HG03442 (cell line): ENCODE results near the gene PPP3CB.

Source experiments
- ATAC-seq: cut with Tn5 transposase; IDR thresholded peaks from one replicate; pipeline ENCODE4 v1.9.1; 2021; ENCODE audit warnings: mild to moderate bottlenecking, moderate library complexity; ENCODE audit not compliant: unreplicated experiment

PPP3CB gene

DNA sequence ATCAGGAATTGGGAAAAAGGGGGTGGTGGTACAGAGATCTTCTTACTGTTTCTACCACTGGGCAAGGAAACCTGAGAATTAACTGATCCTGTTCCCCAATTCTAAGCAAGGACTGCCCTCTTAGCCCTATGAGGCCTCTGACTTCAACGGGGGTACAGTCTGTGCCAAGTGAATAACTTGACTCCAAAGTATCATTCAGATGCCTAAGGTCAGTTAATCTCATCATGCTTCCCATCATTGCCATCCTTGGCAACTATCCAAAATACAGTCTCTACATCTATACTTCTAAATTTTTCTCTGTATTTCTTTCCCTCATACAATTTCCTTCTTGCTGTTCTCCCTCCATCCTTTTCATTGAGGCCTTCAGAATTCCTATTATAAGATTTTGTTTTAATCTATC, 10.5 kb downstream of the PPP3CB start:
- ATAC-seq: no peak

DNA sequence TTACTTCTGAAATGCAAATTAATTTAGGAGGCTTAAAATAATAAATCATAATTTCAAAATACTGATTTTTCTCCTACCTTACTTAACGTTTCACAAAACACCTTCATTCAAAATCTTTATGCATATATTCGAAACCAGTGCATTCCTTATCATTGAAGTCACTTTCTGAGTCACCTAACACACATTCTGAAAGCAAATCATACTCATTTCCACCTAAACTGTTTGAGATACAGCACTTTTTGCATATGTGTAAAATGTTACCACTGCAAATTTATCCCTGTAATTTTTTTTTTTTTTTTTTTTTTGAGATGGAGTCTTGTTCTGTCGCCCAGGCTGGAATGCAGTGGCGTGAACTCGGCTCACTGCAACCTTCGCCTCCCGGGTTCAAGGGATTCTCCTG, 15.7 kb downstream of the PPP3CB start:
- no peak for ATAC-seq

DNA sequence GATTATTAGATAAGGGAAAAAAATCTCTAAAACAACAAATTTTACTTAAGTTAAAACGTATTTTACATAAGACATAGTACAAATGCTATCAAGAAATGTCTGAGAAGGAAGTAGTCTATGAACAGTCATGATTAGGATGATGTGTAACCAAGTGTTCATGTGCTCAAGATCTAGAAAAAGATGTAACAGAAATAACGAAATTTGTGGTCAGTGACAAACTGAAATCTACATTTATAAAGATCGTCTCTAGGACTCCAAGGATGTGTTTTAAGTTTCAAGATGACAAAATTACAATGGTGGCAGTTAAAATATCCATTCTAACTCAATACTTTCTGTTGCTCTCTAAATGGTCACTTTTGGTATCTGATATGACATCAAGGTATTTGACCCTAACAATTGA, 17.2 kb downstream of the PPP3CB start:
- no peak for ATAC-seq

DNA sequence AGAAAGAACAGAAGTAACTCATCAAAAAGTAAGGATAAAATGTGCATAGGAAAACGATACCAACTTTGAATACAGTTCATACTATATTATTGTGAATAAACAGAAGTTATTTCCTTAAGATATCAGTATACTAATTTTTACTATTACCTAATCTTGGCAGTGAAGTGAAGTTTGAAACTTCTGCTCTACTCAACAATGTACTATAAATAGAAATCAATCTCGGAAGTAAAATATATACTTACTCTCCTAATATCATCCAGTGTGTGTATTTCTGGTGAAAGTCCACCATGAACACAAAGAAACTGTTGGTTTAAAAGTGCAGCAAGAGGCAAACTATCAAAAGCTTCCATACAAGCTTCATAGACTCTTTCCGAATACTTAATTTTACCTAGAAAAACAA, 24.6 kb downstream of the PPP3CB start:
- ATAC-seq: no peak

DNA sequence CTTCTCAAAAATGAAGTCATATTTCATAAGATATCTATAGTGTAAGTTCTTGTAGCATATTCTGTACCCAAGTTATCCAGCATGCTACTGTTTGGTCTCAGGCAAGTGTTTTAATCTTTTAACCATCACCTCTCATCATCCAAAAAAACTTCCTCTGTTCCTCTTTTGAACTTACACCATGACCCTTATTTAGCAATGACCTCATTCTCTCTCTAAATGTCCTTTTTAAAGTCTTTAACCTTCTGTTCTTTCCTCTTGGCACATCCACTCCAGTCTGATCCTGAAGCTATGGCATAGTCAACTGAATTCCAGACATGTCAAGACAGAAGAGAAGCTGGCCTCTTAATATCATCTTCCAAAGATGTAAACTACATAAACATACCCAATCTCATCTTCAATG, 26.2 kb downstream of the PPP3CB start:
- ATAC-seq: no peak

DNA sequence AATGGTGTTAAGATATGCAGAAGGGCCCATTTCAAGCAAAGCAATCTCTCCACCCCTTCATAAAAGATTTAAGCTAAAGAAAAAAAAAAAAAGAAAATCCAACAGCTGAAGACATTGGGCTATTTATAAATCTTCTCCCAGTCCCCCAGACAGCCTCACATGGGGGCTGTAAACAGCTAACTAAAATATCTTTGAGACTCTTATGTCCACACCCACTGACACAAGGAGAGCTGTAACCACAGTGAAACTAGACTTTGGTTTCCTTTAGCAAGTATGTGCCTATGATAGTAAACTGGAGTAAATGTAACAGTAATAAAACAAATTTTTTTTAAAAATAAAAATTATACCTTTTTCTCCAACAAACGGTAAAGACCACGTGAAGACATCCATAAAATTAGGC, 28.6 kb downstream of the PPP3CB start:
- ATAC-seq: no peak

DNA sequence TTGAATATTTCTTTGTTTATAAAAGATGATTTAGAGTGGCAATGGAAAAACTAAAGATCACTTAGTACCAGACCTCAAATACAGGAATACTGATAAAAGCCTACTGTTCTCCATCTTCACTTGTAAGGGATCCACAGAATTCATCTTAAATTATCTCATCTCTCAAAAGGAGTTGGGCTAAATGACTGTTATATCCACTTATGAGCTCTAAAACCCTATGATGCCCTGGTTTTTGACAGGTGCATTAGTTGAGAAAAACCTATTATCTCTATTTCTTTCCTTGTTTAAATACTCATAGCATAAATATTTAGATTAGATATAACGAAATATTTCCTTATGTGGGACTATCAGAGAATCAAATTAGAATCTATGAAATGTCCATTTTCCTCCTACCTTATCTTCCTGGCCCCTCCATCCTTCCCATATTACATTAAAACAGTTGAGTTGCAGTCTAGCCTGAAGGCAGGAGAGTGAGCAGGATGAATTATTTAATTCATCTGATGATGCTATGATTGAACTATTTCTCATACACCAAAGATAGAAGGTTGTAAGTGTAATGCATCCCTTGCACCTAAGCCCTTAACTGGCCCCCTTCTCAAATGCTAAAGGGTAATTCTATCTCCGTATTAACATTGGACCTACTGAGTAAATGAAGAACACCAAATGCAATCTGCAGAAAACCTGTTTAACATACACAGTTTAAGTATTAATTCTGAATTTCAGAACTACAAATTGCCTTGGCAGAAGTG, 29.7 kb downstream of the PPP3CB start:
- no peak for ATAC-seq

DNA sequence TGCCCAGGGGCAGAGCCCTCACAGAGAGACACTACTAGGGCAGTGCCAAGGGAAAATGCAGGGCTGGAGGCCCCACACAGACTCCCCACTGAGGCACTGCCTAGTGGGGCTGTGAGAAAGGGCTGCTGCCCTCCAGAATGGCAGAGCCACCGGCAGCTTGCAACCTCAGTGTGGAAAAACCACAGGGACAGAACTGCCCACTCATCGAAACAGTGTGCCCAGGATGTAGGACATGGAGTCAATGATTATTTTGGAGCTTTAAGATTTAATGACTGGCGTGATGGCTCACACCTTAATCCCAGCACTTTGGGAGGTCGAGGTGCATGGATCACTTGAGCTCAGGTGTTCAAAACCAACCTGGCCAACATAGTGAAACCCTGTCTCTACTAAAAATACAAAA, 34.9 kb downstream of the PPP3CB start:
- no peak for ATAC-seq

DNA sequence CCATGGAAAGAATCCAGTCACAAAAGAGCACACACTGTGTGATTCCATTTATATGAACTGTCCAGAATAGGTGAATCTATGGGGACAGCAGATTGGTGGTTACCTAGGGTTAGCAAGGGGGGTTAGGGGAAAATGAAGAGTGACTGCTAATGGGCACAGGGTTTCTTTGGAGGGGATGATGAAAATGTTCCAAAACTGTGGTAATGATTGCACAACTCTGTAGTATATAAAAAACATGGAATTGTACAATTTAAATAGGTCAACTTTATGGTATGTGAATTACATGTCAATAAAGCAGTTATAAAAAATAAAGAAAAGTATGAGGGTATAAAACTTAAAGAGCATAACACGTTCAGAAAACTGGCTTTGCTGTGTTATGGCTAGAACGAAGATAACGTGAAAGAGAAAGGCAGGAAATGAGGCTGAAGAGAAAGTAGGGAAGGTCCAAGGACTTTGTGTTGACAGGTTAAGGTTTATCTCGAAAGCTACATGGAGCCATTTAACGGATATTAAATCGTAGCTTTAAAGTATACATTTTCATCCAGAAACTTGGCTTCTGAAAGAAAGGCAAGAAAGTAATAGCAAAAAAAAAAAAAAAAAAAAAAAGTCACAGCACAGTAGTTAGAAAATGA, 36.0 kb downstream of the PPP3CB start:
- ATAC-seq: no peak

DNA sequence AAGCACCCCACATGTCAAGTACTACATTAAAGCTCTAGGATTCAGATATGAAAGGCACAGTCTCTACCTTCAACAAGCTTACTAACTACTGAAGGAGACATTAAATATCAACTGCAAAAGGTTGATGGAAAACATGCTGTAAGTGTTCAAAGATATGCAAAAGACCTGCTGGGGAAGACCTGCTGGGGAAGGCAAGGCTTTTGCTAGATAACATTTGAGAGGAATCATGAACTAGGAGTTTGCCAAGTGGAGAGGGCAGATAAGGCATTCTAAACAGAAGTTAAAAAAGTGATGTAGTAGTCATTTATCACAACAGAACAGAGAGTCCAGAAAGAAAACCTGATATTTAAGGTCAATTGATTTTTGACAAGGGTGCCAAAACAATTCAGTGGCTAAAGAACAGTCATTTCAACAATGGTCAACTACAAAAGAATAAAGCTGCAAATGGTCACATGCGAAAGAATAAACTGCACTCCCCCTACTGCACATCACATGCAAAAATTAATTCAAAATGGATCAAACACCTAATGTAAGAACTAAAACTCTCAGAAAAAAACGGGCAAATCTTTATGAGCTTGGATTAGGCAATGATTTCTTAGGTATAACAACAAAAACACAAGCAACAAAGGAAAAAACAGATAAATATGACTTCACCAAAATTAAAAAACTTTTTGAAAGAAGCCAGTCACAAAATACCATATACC, 39.5 kb downstream of the PPP3CB start:
- ATAC-seq: no peak

DNA sequence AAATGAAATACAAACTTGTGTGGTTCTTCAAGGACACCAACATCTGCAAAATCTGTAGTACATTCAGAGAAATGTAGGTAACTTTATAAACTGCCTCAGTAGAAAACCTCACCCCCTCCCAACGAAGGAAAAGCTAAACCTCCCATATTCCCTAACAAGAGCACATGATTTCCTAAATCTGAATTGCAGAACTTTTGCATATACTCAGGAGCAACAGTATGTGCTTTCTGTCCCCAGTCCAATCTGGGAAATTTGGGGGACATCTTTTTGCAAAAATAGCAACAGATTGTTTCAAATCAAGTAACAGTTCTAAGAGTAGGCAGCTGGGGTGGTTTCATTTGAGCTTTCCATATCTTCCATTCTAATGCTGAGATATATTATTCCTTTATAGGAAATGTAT, 46.7 kb downstream of the PPP3CB start:
- ATAC-seq: no peak

DNA sequence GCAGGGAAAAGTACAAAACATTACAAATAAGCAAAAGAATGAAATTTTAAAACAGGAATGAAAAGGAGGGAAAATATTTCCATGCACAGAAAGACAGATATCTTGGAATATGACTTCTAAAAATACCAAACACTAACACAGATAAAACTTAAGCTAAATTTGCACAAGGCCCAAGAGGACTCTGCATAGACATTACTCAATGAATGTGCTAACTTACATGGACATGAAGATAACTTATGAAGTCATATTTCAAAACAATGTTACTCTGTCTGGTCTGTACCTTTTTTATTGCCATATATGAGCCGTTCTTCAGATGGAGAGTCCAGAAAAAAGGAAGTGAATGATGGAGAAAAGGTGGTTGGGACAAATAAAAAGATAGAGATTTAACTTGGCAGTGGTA, 47.4 kb downstream of the PPP3CB start:
- no peak for ATAC-seq

DNA sequence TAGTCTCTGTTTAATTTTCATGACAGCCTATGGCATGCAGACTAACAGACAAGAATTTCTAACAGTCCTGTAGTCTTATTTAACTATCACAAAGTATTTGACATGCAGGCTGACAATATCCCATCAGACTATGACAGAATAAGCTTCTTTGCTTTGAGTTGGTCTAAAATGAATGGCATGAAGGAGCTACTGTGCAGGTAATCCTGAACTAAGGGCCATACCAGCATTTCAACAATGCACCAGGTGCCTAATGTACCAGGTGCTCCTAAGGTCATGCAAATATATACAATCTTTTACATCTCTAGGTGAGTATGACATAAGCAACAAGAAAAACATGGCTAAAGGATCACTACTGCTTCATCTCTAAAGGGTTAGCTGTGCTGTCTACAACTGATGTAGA, 48.9 kb downstream of the PPP3CB start:
- no peak for ATAC-seq

DNA sequence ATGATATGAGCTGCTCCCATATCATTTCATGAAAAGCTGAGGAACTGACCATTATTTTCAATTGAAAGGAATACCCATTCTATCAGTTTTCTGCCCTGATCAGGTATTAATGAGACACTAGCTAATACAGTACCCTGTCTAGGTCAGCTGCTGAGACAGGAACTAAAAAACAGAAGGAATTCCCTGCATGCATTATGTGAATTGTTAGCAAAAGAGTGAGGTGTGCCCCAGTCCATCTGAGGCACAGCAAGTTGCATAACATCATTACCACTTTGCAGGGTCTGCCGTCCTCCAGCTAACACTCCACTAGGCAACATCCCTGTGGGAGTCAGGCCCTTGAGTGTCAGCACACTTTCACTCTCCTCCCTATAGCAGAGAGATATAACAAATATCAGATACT, 51.4 kb downstream of the PPP3CB start:
- ATAC-seq: no peak

DNA sequence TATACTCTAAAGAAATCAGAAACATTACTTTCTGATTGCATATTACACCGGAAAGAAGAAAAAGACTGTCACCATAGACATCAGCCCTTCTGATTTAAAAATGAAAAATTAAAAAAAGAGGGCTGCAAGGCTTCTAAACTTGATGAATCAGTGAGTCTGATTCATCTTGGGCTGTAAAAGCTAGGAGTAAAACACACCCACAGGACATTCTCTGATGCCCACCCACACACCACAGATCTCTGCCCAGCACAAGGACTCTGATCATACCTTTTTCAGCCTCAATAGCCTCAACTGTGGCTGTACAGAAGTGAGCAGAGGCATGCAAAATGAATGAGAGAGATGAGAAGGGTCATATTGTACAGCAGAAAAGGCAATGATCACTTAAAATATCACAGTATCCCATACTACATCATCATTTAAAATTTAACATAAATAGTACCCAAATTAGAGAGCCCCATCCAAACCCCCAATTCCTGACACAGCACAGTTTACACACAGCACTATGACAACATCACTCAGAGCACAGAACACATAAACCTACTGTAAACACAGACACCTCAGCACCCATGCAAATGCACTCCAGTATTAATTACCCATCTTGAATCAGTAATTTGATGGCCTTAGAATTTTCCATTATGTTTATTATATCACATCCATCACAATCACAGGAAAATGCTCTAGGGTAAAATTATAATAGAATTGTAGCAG, 56.1 kb downstream of the PPP3CB start:
- ATAC-seq: no peak

DNA sequence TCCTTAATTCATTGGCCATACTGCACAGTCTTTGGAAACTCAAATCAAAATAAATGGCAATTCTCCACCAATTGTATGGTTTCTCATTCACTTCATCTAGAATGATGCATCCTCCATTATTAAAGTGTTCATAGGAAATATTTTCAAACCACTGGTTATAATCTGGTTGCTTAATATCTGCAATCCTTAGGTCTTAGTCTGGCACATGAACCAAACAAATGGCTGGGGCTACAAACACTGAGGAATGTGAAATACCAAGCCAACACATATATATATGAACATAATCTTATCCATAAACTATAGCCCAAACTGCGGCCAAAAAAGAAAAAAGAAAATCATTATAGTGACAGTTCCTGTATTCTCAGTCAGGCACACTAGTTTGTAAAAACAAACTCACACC, 56.8 kb downstream of the PPP3CB start:
- no peak for ATAC-seq

DNA sequence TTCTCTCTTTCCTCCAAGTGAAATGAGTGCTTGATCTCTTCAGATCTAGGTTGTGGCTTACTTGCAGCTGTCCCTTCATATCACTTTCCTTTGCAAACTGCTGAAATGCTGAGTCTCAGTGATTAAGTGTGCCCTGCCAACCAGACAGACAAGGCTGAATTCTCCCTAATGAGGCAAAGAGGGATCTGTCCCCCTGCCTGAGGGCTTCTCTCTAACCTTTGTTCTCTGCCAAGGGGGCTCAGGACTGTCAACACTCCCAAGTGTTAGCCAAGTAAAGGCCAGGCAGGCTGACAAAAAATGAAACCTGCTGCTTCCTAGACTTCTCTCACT, 62.3 kb downstream of the PPP3CB start, which contains the start of gene MSS51:
Gene MSS51 (minus strand): TSS at position 24 of the 330 bp plus-strand sequence. CDS start 5,277 bp downstream, outside the sequence.
- ATAC-seq: no peak

DNA sequence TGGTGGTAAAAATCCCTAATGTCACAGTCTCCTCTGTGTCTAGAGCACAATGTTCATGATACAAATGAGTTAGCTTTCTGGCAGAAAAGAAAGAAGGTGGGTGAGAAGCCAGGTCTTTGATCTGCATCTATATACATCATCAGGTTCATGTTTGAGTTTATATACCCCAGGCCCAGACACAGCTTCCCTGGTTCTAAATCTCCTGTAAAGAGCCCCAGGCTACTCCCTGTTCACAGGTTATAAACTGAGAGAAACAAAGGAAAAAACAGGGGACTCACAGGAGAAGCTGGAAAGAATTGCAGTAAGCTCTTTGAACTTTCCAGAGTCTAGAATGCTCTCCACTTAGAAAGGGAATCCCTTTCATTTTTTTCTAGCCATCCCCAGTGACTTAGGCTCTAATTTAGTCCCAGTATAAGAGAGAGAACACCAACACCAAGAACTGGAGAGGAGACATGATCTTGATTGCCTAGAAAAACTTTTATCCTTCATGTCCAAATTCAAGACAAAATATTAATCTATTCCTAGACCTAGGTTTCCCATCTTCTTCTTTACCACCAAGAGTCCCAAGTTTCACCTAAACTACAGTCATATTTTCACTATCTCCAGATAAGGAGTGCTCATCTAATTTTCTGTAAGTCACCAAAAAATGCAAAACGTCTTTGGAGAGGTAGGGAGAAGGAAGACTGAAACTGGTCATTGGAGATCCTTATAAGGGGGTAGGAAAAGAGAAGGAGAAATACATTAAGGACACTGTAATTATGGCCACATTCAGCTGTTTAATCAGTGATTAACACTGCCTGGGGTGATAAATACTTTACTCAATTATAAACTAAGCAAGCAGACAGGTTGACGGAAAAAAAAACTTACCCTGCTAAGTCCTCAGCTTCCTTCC, 62.9 kb downstream of the PPP3CB start:
- ATAC-seq: no peak

DNA sequence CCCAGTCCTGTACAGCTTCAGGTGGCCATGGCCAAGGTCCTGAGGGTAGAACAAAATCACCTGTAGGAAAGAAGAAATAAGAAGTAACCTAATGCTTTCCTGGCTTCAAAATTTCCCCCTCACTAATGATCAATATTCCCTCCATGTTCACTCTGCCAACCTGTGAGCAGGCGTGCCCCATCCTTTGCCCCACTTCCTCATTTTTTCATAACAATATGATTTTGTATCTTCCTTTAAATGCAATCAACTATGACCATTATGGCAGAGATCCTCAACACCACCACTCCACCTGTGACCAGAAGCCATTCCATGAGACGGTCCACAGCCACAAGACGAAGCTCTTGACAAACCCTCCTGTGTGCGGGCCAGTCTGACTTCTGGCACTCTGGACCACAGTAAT, 69.5 kb downstream of the PPP3CB start:
- ATAC-seq: no peak

DNA sequence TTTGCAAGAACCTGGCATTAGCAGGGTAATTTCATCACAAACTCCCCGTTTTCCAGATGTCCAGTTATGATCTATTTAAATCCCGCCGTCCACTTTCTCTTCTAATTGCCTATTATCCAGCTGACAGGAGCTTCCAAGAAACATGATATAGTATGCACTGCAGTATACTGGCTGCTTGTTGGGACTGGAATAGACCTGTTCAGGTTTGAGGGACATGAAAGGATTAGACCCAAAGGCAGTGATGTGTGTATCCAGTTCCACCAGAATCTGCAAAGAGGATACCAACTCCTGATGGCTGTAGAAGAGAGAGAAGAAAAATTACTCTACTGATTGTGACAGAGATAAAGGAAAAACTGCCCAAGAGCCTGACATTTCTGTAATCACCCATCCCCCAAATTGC, 71.3 kb downstream of the PPP3CB start:
- no peak for ATAC-seq

DNA sequence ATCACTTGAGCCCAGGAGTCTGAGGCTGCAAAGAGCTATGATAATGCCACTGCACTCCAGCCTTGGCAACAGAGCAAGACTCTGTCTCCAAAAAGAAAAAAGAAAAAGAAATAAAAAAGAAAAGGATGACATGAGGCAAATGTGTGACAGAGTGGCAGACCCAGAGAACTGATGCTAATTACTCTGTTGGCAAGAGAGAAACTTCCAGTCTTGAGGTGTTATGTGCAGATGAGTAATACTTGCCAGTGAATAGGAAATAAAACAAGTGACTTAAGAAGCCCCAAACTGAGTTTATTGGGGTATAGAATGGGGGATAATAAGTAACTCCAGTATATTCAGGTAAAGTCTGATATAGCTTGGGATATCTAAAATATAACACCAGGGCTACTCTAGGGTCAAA, 72.5 kb downstream of the PPP3CB start:
- no peak for ATAC-seq
